Measurements from ENCODE around the gene MTHFD2L. TPM values are rescaled to one million over a fixed set of nuclear protein-coding genes. Genes with fewer than 3 reads are reported as not detected.

MTHFD2L gene
- total RNA-seq, 1 experiment from 2014 or later, result 34.0 TPM

- Histone ChIP-seq H3F3A (ENCODE audit: low read length, unreplicated experiment) (no peaks in the 10 kb centered on the region), H3K9me2 (replicated peaks; ENCODE audit: low read length) (no peaks in the 10 kb centered on the region), H4K20me1 (ENCODE audit: low read length) (no peaks in the 10 kb centered on the region), H3K36me3 (ENCODE audit: low read depth, low read length) (no peaks in the 10 kb centered on the region), H3K4me1 (ENCODE audit: insufficient read depth, low read length) (peaks cover 7% of the 10 kb centered on the region), H3K27ac (ENCODE audit: low read length) (peak overlapping the region; percentile 8), H2AFZ (ENCODE audit: low read length) (no peak overlapping the region), H3K9ac (ENCODE audit: low read length) (no peak overlapping the region), H3K27me3 (ENCODE audit: low read length) (no peaks in the 10 kb centered on the region), H3K9me3 (ENCODE audit: low read length) (peaks cover 4% of the 10 kb centered on the region; the same call in 1 of the 2 replicates), H3K4me3 (ENCODE audit: low read length) (no peak overlapping the region), H3K79me2 (ENCODE audit: low read length) (no peaks in the 10 kb centered on the region), H3K4me2 (ENCODE audit: low read length) (no peak overlapping the region)
- POLR2A ChIA-PET (ENCODE audit: unreplicated experiment), result interaction anchor here (0.6 to 0.7 kb wide), 3 partner anchors 95 to 574 kb away, joined by 4 to 5 read pairs (median 5); partner anchors contain the start of gene CXCL3
- ATAC-seq (no peak), DNase-seq (no peak)
- no TSS peak for BruUV-seq (replicated peaks)
- CTCF ChIA-PET, result interaction anchor here (1.8 kb wide), 1 partner anchor 479 kb away, joined by 10 read pairs; no protein-coding TSS in a partner anchor
- intact Hi-C loops (cut with micrococcal nuclease), result loop anchor here (5.0 kb wide), 2 partner anchors 76 to 561 kb away; no protein-coding TSS in a partner anchor
- TF ChIP-seq EZH2phosphoT487 (IDR thresholded peaks at IDR 0.05; ENCODE audit: borderline replicate concordance, low read length) (no peak), EZH2 (IDR thresholded peaks at IDR 0.05; ENCODE audit: low read length, unreplicated experiment) (no peak)
- TF ChIP-seq, protein P1, sequence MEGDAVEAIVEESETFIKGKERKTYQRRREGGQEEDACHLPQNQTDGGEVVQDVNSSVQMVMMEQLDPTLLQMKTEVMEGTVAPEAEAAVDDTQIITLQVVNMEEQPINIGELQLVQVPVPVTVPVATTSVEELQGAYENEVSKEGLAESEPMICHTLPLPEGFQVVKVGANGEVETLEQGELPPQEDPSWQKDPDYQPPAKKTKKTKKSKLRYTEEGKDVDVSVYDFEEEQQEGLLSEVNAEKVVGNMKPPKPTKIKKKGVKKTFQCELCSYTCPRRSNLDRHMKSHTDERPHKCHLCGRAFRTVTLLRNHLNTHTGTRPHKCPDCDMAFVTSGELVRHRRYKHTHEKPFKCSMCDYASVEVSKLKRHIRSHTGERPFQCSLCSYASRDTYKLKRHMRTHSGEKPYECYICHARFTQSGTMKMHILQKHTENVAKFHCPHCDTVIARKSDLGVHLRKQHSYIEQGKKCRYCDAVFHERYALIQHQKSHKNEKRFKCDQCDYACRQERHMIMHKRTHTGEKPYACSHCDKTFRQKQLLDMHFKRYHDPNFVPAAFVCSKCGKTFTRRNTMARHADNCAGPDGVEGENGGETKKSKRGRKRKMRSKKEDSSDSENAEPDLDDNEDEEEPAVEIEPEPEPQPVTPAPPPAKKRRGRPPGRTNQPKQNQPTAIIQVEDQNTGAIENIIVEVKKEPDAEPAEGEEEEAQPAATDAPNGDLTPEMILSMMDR (conservative IDR thresholded peaks at IDR 0.05; ENCODE audit: low read depth, low read length), result no peak
These were observed 25.0 kb upstream of the MTHFD2L start for GRCh38 chr4:74132944-74133343.

- H2AFZ ChIP-seq (ENCODE audit: low read length), result peak overlapping the region; percentile 77
- POLR2A ChIA-PET (ENCODE audit: unreplicated experiment), result interaction anchor here (0.5 to 0.7 kb wide), 4 partner anchors 19 to 573 kb away, joined by 3 to 5 read pairs (median 4); no protein-coding TSS in a partner anchor
These were observed 24.0 kb upstream of the MTHFD2L start for GRCh38 chr4:74133786-74134499.

More at GRCh38 chr4:74133786-74134499, 24.0 kb upstream of the MTHFD2L start:
- intact Hi-C loops (cut with micrococcal nuclease), result loop anchor here (1.0 to 5.0 kb wide), 9 partner anchors 35 to 562 kb away; partner anchors contain the start of gene CXCL2
- H3K4me3 ChIP-seq (ENCODE audit: low read length), result no peak overlapping the region
- H3K4me2 ChIP-seq (ENCODE audit: low read length), result peak overlapping the region; percentile 31
- ATAC-seq, result peak; percentile 99
- H4K20me1 ChIP-seq (ENCODE audit: low read length), result no peaks in the 10 kb centered on the region
- CTCF ChIA-PET, result interaction anchor here (0.5 to 1.8 kb wide), 11 partner anchors 19 to 547 kb away, joined by 3 to 10 read pairs (median 4); partner anchors contain the start of genes CXCL2 and CXCL3
- no peaks in the 10 kb centered on the region for H3K79me2 ChIP-seq (ENCODE audit: low read length)
- peak overlapping the region; percentile 52 for H3K9ac ChIP-seq (ENCODE audit: low read length)
- TSS peak; percentile 57 for BruUV-seq (replicated peaks)
- H3K9me3 ChIP-seq (ENCODE audit: low read length), result peaks cover 4% of the 10 kb centered on the region; the same call in 1 of the 2 replicates
- peak overlapping the region; percentile 59 for H3K27ac ChIP-seq (ENCODE audit: low read length)
- no peaks in the 10 kb centered on the region for H3K27me3 ChIP-seq (ENCODE audit: low read length)
- DNase-seq, result peak; percentile 96
- peaks cover 7% of the 10 kb centered on the region for H3K4me1 ChIP-seq (ENCODE audit: insufficient read depth, low read length)
- no peaks in the 10 kb centered on the region for H3K36me3 ChIP-seq (ENCODE audit: low read depth, low read length)
- TF ChIP-seq, protein P1 (conservative IDR thresholded peaks at IDR 0.05; ENCODE audit: low read depth, low read length), result peak; percentile 98
- TF ChIP-seq EZH2 (IDR thresholded peaks at IDR 0.05; ENCODE audit: low read length, unreplicated experiment) (no peak), EZH2phosphoT487 (IDR thresholded peaks at IDR 0.05; ENCODE audit: borderline replicate concordance, low read length) (no peak)
- H3F3A ChIP-seq (ENCODE audit: low read length, unreplicated experiment), result no peaks in the 10 kb centered on the region
- no peaks in the 10 kb centered on the region for H3K9me2 ChIP-seq (replicated peaks; ENCODE audit: low read length)

Data from PC-3 (cell line).